HG03342 (cell line): ENCODE results near the gene RSAD1.
"Not testable (repeated sequence)": the region's sequence is repeated elsewhere in the genome, so short reads cannot be mapped to it uniquely, and the experiment has no call there.

ENCODE experiments used
- ATAC-seq: cut with Tn5 transposase; IDR thresholded peaks from one replicate; pipeline ENCODE4 v1.9.1; 2021; ENCODE audit warnings: mild to moderate bottlenecking, moderate library complexity; ENCODE audit not compliant: unreplicated experiment

RSAD1 gene

DNA sequence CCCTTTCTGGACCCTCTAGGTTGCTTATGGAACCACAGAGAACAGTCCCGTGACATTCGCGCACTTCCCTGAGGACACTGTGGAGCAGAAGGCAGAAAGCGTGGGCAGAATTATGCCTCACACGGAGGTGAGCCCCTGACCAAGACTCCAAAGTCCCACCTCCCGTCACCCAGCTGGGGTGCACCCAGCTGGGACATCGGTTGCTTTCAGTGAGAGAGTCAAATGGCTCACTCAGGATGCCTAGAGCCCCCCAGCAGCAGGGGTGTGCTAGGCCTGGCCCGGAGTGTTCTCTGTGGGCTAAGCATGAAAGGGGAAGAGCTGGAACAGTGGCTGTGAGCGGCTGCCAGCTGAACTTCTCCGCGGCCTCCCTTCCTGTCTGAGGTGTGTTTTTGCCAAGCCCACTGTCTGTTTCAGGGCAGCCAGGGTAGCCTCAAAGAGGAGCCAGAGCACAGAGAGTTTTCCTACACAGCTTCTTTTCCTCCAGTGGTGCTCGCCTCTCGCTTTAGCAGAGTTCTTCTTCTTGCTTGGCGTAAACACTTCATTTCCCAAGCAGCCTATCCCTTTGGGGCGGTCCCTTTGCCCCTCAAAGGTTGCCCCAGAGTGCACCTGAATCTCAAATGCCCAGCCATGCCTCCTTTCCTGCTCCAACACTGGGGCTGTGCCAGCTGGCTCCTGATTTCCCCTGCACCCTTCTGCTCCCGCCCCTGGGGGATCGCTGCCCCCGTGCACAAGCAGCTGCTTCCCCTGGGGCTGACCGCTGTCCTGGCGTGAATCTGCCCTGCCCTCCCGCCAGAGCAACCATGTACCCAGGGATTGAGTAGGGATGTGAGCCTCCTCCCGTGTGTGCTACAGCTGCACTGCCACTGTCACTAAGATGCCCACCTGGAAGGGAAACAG, 7.4 kb upstream of the RSAD1 start:
- ATAC-seq, result no peak

DNA sequence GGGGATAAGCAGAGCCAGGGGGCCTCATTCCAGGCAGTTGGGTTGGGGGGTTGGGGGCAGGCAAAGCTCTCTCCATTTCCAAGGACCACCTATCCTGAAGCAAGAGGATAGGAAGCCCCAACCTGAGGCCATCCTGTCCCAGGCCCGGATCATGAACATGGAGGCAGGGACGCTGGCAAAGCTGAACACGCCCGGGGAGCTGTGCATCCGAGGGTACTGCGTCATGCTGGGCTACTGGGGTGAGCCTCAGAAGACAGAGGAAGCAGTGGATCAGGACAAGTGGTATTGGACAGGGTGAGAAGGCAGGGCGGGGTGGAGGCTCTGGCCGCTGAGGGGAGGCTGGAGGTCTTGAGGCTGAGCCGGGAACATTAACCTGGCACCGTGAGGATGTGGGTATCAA, 6.4 kb upstream of the RSAD1 start:
- no peak for ATAC-seq

DNA sequence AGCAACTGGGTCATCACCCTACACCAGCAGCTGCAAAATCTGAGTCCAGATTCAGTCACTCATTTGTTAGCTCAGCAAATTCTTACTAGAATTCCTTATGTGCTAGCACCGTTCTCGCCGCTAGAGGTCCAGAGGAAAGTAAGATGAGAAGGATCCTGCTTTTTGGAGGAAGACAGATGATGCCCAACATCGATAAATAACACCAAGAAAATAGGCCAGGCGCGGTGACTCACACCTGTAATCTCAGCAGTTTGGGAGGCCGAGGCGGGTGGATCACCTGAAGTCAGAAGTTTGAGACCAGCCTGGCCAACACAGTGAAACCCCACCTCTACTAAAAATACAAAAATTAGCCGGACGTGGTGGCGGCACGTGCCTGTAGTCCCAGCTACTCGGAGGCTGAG, 5.9 kb upstream of the RSAD1 start:
- not testable (repeated sequence) for ATAC-seq

DNA sequence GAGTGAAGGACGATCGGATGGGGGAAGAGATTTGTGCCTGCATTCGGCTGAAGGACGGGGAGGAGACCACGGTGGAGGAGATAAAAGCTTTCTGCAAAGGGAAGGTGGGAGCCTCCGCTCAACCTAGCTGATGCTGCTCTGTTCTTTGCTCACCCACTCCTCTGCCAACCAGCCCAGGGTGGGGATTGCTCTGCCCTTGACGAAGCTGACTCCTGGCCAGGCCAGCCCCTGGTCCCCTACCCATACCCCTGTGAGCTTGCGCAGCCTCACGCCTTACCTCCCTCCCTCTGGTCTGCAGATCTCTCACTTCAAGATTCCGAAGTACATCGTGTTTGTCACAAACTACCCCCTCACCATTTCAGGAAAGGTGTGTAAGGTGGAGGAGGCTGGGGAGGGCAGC, 4.8 kb upstream of the RSAD1 start:
- ATAC-seq, result no peak

GRCh38 chr17:50474523-50474922, 4.1 kb upstream of the RSAD1 start:
- ATAC-seq, result no peak

- ATAC-seq, result no peak
Observed at GRCh38 chr17:50475362-50475761, 3.3 kb upstream of the RSAD1 start.

GRCh38 chr17:50475775-50476544, 2.7 kb upstream of the RSAD1 start:
- not testable (repeated sequence) for ATAC-seq

- ATAC-seq, result no peak
Observed at GRCh38 chr17:50476545-50477315, 1.9 kb upstream of the RSAD1 start.

GRCh38 chr17:50477976-50478375, 684 bp upstream of the RSAD1 start:
- ATAC-seq, result no peak

DNA sequence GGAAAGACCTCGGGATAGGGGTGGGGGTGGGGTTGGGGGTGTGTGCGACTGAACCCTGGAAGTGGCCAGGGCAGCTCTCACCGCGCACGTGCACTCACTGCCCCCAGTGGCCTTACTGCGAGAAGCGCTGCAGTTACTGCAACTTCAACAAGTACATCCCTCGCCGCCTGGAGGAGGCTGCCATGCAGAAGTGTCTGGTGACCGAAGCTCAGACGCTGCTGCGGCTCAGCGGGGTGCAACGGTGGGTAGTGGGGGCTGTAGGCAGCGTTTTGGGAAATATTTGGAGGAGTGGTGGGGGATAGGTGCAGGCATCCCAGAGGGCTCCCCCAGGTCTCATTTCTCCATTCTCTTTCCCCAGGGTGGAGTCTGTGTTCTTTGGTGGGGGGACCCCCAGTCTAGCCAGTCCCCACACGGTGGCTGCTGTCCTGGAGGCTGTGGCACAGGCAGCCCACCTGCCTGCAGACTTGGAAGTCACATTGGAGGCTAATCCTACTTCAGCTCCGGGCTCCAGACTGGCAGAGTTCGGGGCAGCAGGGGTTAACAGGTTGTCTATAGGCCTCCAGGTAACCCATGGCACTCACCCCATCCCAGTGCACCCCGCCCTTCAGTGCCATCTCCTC, 972 bp downstream of the RSAD1 start:
- no peak for ATAC-seq

DNA sequence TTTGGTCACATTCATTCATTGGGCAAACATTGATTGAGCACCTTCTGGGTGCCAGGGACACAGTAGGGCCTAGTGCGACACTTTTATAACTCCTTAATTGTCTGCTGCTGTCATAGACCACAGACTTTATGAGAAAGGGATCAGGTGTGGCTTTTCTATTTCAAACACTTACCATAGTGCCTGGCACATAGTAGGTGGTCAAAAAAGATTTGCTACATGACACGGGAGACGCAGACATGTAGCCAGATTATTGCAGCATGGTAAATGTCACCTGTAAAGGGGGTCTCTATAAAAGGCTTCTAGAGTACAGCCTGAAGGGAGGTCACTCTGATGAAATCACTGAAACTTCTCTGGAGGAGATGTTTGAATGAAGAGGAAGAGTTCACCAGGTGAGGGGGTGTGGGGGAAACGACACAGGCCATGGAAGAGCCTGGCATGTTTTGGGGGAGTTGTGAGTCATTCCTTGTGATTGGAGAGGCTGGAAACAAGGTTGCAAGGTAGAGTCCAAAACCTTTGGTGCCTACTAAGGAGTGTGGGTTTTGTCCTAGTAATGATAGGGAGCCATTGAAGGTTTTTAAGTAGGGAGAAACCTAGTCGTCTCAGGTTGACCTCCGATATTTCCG, 1.6 kb downstream of the RSAD1 start:
- no peak for ATAC-seq

GRCh38 chr17:50480854-50481490, 2.3 kb downstream of the RSAD1 start:
- no peak for ATAC-seq

GRCh38 chr17:50481648-50482047, 3.0 kb downstream of the RSAD1 start:
- ATAC-seq, result no peak

GRCh38 chr17:50482110-50482509, 3.5 kb downstream of the RSAD1 start:
- ATAC-seq, result no peak

DNA sequence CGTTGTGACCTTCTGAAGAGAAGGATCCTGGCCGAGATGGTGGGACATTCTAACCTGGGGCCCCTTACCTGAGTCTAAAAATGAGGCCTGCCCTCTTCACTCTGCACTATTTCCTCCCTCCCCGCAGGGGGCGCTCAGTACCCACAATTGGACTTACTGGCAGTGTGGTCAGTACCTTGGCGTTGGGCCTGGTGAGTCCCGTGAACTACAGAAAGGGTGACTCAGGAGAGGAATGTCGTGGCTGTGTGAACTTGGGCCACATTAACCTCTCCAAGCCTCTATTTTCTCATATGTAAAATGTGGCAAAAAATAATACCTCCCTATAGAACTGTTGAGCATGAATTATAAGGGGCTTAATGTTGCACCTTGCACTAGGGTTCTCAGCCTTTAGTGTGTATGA, 3.9 kb downstream of the RSAD1 start:
- ATAC-seq, result no peak

DNA sequence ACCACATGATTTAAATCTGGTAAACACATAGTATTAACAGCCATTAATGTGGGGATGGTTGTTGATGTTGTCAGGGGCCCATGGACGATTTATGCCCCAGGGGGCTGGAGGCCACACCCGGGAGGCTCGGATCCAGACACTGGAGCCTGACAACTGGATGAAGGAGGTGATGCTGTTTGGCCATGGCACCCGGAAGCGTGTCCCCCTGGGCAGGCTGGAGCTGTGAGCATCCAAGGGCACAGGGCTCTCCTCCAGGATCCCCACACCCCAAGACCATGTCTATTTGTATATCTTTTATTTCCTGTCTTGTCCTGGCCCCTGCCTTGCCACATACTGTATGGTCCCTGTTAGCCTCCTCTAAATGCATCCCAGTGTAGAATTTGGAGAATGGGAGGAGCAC, 4.6 kb downstream of the RSAD1 start:
- no peak for ATAC-seq

- ATAC-seq, result no peak
Observed at GRCh38 chr17:50484386-50485155, 5.9 kb downstream of the RSAD1 start.

- ATAC-seq, result no peak
Observed at GRCh38 chr17:50487213-50488096, 8.8 kb downstream of the RSAD1 start.
